K562 (cell line): ENCODE results near the gene TCTN3. TPM values are rescaled to one million over a fixed set of nuclear protein-coding genes. Genes with fewer than 3 reads are reported as not detected.
A peak's percentile ranks its signal among the peaks of the same experiment; 100 is the strongest.

ENCODE experiments used
- ATAC-seq: fragments of 200-7000 bp; cut with Tn5 transposase; 3 replicates; pipeline ENCODE4 v1.9.1; 2020; ENCODE audit warnings: moderate library complexity
- BruUV-seq: library from RNA; stranded (reverse); fragments of 400-500 nt; replicated peaks from 2 replicates; lab custom pipeline; 2021; lab: Mats Ljungman, UMichigan
- CTCF ChIA-PET: fragments of 300-600 bp; formaldehyde crosslinking; extraction: SDS; loops from one replicate; lab custom pipeline; 2021; ENCODE audit warnings: low intra/inter-chr PET ratio; lab: Yijun Ruan, JAX
- POLR2A ChIA-PET: fragments of 300-600, 350-650 bp; sonication (Branson Sonifier 250); formaldehyde crosslinking; extraction: SDS; loops from one replicate; lab custom pipeline; 2021; ENCODE audit warnings: antibody characterized with exemption, inconsistent platforms; lab: Yijun Ruan, JAX
- DNase-seq, 4 experiments: peaks; one replicate each; pipeline versions ENCODE4 v3.0.0 to v3.0.0-alpha.2; 2011 to 2018; ENCODE audit warnings: low spot score in 3 of 4, mixed read lengths in 3 of 4; ENCODE audit errors: extremely low read depth in 1 of 4
- FAIRE-seq: peaks from 2 replicates; lab custom pipeline; 2011; peaks lifted over from hg19 to GRCh38; lab: Jason Lieb, UNC
- H2AFZ ChIP-seq: 2 replicates; pipeline ENCODE4 v1.6.0; 2011; ENCODE audit warnings: low read depth, low read length, control low read depth, inconsistent platforms
- H3K27ac ChIP-seq: fragments of 200-600 bp; 3 replicates; pipeline ENCODE4 v1.8.0; 2011; ENCODE audit warnings: low read depth, mild to moderate bottlenecking, control low read depth, inconsistent platforms, low read length, moderate library complexity, mixed read lengths; ENCODE audit errors: extremely low read depth
- H3K27me3 ChIP-seq, 2 experiments: fragments of 300-600 bp in 1 of 2; 2 replicates in 1 of 2; 3 replicates in 1 of 2; pipeline versions ENCODE4 v1.6.0 to v1.8.0; 2011; ENCODE audit warnings: inconsistent platforms in 2 of 2, low read length in 2 of 2, mild to moderate bottlenecking in 1 of 2, mixed read lengths in 1 of 2, moderate library complexity in 1 of 2; ENCODE audit not compliant: control insufficient read depth in 2 of 2, insufficient read depth in 2 of 2
- H3K36me3 ChIP-seq: fragments of 300-600 bp; 3 replicates; pipeline ENCODE4 v1.8.0; 2011; ENCODE audit warnings: mild to moderate bottlenecking, low read length, inconsistent platforms; ENCODE audit not compliant: control insufficient read depth, insufficient read depth
- H3K4me1 ChIP-seq, 2 experiments: fragments of 200-600 bp in 1 of 2; replicated peaks in 1 of 2; 2 replicates in 1 of 2; 3 replicates in 1 of 2; pipeline versions ENCODE4 v1.5.1 to v1.8.0; 2011; ENCODE audit warnings: inconsistent platforms in 2 of 2, low read length in 2 of 2, mild to moderate bottlenecking in 1 of 2, mixed read lengths in 1 of 2, moderate library complexity in 1 of 2; ENCODE audit not compliant: control insufficient read depth in 2 of 2, insufficient read depth in 2 of 2
- H3K4me2 ChIP-seq: 2 replicates; pipeline ENCODE4 v1.6.1; 2011; ENCODE audit warnings: low read length, control low read depth, inconsistent platforms, mixed read lengths; ENCODE audit not compliant: insufficient read depth
- H3K4me3 ChIP-seq: fragments of 200-600 bp; sonication (generic), shearing (Covaris generic); 2 replicates; pipeline ENCODE4 v1.5.1; 2016; ENCODE audit warnings: control low read depth, inconsistent platforms
- H3K79me2 ChIP-seq: fragments of 200-600 bp; 3 replicates; pipeline ENCODE4 v1.8.0; 2011; ENCODE audit warnings: low read length, inconsistent platforms; ENCODE audit not compliant: control insufficient read depth, insufficient read depth
- H3K9ac ChIP-seq, 2 experiments: 2 replicates each; pipeline versions ENCODE4 v1.6.0 to v1.6.1; 2011; ENCODE audit warnings: low read depth in 2 of 2, low read length in 2 of 2, control low read depth in 1 of 2, inconsistent platforms in 1 of 2, mild to moderate bottlenecking in 1 of 2, mixed read lengths in 1 of 2; ENCODE audit not compliant: insufficient read depth in 1 of 2
- H3K9me1 ChIP-seq: one replicate; pipeline ENCODE4 v1.6.0; 2011; ENCODE audit warnings: inconsistent platforms, mild to moderate bottlenecking, low read length, moderate library complexity; ENCODE audit not compliant: control insufficient read depth, insufficient read depth
- H3K9me3 ChIP-seq: replicated peaks from 2 replicates; pipeline ENCODE4 v1.5.1; 2011; ENCODE audit warnings: low read depth, low read length, inconsistent platforms; ENCODE audit not compliant: control insufficient read depth, insufficient read depth
- H4K20me1 ChIP-seq: replicated peaks from 2 replicates; pipeline ENCODE4 v1.6.1; 2011; ENCODE audit warnings: low read length, inconsistent platforms, mixed read lengths; ENCODE audit not compliant: control insufficient read depth, insufficient read depth
- ARID3A ChIP-seq: IDR thresholded peaks from 2 replicates; pipeline ENCODE4 v1.6.1; 2012; ENCODE audit warnings: low read depth, low read length, improper control_type of control experiment, borderline replicate concordance
- ATF7 ChIP-seq: fragments of 450-650 bp; IDR thresholded peaks from 2 replicates; pipeline ENCODE4 v1.7.1; 2014; ENCODE audit warnings: mild to moderate bottlenecking, moderate library complexity
- CCNT2 ChIP-seq: IDR thresholded peaks from 2 replicates; pipeline ENCODE4 v1.6.1; 2011; ENCODE audit warnings: borderline replicate concordance, low read depth, mild to moderate bottlenecking, moderate library complexity, mixed read lengths, low read length; ENCODE audit not compliant: insufficient read length; ENCODE audit errors: extremely low read depth
- CTBP1 ChIP-seq: fragments of 450-650 bp; IDR thresholded peaks from 2 replicates; pipeline ENCODE4 v1.6.1; 2016; ENCODE audit warnings: borderline replicate concordance
- NR3C1 ChIP-seq: sonication (generic); formaldehyde crosslinking; IDR thresholded peaks from 2 replicates; pipeline ENCODE4 v1.8.1; 2022; ENCODE audit warnings: missing genetic modification reagents
- PHB2 ChIP-seq: fragments of 450-650 bp; IDR thresholded peaks from 2 replicates; pipeline ENCODE4 v1.6.1; 2017; ENCODE audit warnings: low read depth
- POLR2A ChIP-seq: fragments of 450-650 bp; conservative IDR thresholded peaks from 2 replicates; pipeline ENCODE4 v1.6.1; 2016
- SMARCA5 ChIP-seq: fragments of 450-650 bp; IDR thresholded peaks from 2 replicates; pipeline ENCODE4 v1.6.1; 2016
- TAF15 ChIP-seq: fragments of 200-400 bp; formaldehyde crosslinking; IDR thresholded peaks from 2 replicates; pipeline ENCODE4 v1.6.1; 2017; ENCODE audit warnings: mild to moderate bottlenecking, low read depth, low read length, moderate library complexity
- UBTF ChIP-seq, 2 experiments: IDR thresholded peaks; 2 replicates each; pipeline ENCODE4 v1.6.1; 2012; ENCODE audit warnings: improper control_type of control experiment in 2 of 2, low read depth in 2 of 2, low read length in 2 of 2, borderline replicate concordance in 1 of 2
- ZNF436 ChIP-seq: fragments of 250-450, 450-650 bp; sonication (Bioruptor Pico); formaldehyde crosslinking; IDR thresholded peaks from 2 replicates; pipeline ENCODE4 v1.7.0; 2020; ENCODE audit warnings: mild to moderate bottlenecking
- ZNF551 ChIP-seq: fragments of 250-450 bp; sonication (Bioruptor Pico); IDR thresholded peaks from 2 replicates; pipeline ENCODE4 v1.5.0; 2021; ENCODE audit warnings: mild to moderate bottlenecking, moderate library complexity
- ZNF57 ChIP-seq: fragments of 450-650 bp; formaldehyde crosslinking; IDR thresholded peaks from 2 replicates; pipeline ENCODE4 v1.4.0; 2020; ENCODE audit warnings: mild to moderate bottlenecking, moderate library complexity
- WGBS: fragments of 100-300 bp; shearing (Covaris generic); methylation state at CpG from one replicate; pipeline ENCODE4 v1.1.6; 2016; ENCODE audit warnings: low coverage, mixed read lengths; ENCODE audit not compliant: insufficient coverage; ENCODE audit errors: missing lambda C conversion rate; 5-methylcytosine and 5-hydroxymethylcytosine counted together
- in situ Hi-C: fragments of 300-500 bp; cut with MboI; formaldehyde crosslinking; loops from 4 replicates; pipeline ENCODE4 v1.15.0; 2018; ENCODE audit warnings: inconsistent platforms, mixed read lengths
- intact Hi-C: fragments of 100-400 bp; cut with micrococcal nuclease; formaldehyde crosslinking; loops from 2 replicates; pipeline ENCODE4 v1.14.2; 2022
- polyA plus RNA-seq, 8 experiments: library from polyadenylated mRNA; depleted of rRNA in 4 of 8; stranded (reverse) in 5 of 8; unstranded in 3 of 8; fragments of >200 nt; fragmentation: Nextera tagmentation in 2 of 8; fragmentation: Illumina TruSeq in 1 of 8; extraction: Ambion mirVana in 2 of 8; extraction: Trizol in 1 of 8; gene quantifications; 2 replicates each; pipeline versions ENCODE4 v1.2.1 to v1.2.3, GENCODE V29; 2011 to 2014; ENCODE audit warnings: inconsistent platforms in 1 of 8, missing spikeins in 1 of 8
- total RNA-seq, 7 experiments: library from RNA; depleted of rRNA in 6 of 7; stranded (reverse); fragments of >200 nt in 6 of 7; fragmentation: Illumina TruSeq in 2 of 7; extraction: Trizol in 2 of 7; gene quantifications; 2 replicates each; pipeline versions ENCODE4 v1.2.1 to v1.2.3, GENCODE V29; 2011 to 2021; ENCODE audit warnings: low replicate concordance in 1 of 7
- TF ChIP-seq, protein P1 (sequence below): IDR thresholded peaks from 2 replicates; pipeline ENCODE4 v1.6.1; 2014; ENCODE audit warnings: antibody characterized with exemption

TCTN3 gene
- total and polyA plus RNA-seq, 9 of the 15 experiments (the other 6 are each of a cell fraction or from before 2014, with no cell fraction given) = 10.4 to 25.8 (median 16.3) TPM

DNA sequence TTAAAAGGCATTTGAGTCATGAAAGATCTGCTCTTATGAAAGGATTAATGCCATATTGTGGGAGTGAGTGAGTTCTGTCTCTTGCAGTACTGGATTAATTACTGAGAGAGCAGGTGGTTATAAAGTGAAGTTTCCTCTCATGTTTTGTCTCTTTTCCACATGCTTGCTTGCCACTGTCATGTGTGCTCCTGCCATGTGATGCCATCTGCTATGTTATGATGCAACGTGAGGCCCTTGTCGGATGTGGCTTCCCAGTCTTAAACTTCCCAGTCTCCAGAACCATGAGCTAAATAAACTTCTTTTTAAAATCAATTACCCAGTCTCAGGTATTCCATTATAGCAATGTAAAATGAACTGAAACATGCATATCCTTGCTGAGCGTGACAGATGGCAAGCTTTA lies 22.7 kb upstream of the TCTN3 start (continued):
- TF ChIP-seq CCNT2 (no peak), ZNF551 (CRISPR knock-in tag) (no peak)

- ChIA-PET POLR2A (interaction anchor here (0.6 kb wide), 1 partner anchor 213 kb away, joined by 4 read pairs; no protein-coding TSS in a partner anchor), CTCF (no interaction called here)
- H3K27ac ChIP-seq = no peak overlapping the region
- no peaks in the 10 kb centered on the region for H3K79me2 ChIP-seq
- no peak overlapping the region for H3K9ac ChIP-seq
- BruUV-seq = no TSS peak
- no peaks in the 10 kb centered on the region for H4K20me1 ChIP-seq
- no peak for FAIRE-seq
- H3K27me3 ChIP-seq = no peaks in the 10 kb centered on the region
- 36% methylated on average over 4 of the region's 4 CpGs for WGBS
- peaks cover 0 to 4% of the 10 kb centered on the region in 2 experiments; a peak in 1 of 5 replicates for H3K4me1 ChIP-seq
- no peaks in the 10 kb centered on the region; the same call in 1 of the 2 replicates for H3K9me3 ChIP-seq
- intact Hi-C loops = no loop called here
- no peaks in the 10 kb centered on the region for H3K36me3 ChIP-seq
- TF ChIP-seq PHB2 (no peak), NR3C1 (CRISPR knock-in tag) (no peak), TAF15 (no peak), ARID3A (no peak), POLR2A (no peak), CTBP1 (no peak), ZNF436 (CRISPR knock-in tag) (no peak), ZNF57 (CRISPR knock-in tag) (no peak), ATF7 (no peak), SMARCA5 (no peak), UBTF (IDR thresholded peaks at IDR 0.05; ENCODE audit: borderline replicate concordance in 1 of 2, low read depth in 2 of 2, low read length in 2 of 2) (no peak)
- TF ChIP-seq, protein P1, sequence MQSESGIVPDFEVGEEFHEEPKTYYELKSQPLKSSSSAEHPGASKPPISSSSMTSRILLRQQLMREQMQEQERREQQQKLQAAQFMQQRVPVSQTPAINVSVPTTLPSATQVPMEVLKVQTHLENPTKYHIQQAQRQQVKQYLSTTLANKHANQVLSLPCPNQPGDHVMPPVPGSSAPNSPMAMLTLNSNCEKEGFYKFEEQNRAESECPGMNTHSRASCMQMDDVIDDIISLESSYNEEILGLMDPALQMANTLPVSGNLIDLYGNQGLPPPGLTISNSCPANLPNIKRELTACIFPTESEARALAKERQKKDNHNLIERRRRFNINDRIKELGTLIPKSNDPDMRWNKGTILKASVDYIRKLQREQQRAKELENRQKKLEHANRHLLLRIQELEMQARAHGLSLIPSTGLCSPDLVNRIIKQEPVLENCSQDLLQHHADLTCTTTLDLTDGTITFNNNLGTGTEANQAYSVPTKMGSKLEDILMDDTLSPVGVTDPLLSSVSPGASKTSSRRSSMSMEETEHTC = no peak
- TF ChIP-seq, all 486 proteins: peak for 0
- no peak overlapping the region for H3K4me2 ChIP-seq
- ATAC-seq (no peak), DNase-seq (no peak)
- H2AFZ ChIP-seq = 0 out of 2 replicates have a peak overlapping the region, but pooled peaks have one; percentile 39
- in situ Hi-C loops = no loop called here
- H3K4me3 ChIP-seq = no peak overlapping the region
- no peaks in the 10 kb centered on the region for H3K9me1 ChIP-seq
Observed at GRCh38 chr10:95711492-95711891, 17.8 kb upstream of the TCTN3 start.
